Measurements from ENCODE around the gene SMYD5. TPM values are rescaled to one million over a fixed set of nuclear protein-coding genes. Genes with fewer than 3 reads are reported as not detected.

Gene SMYD5
- total RNA-seq, 4 donors from 2014 or later: 5.6 to 22.1 (median 17.6) TPM

- no peak for DNase-seq
- Histone ChIP-seq H3K9me3 (no peaks in the 10 kb centered on the region), H3K27ac (no peak overlapping the region), H3K36me3 (no peaks in the 10 kb centered on the region), H3K4me3 (no peak overlapping the region), H3K27me3 (peaks cover 0 to 17% (median 0%) of the 10 kb centered on the region in 4 donors), H3K4me1 (peaks cover 5 to 31% (median 24%) of the 10 kb centered on the region in 3 donors)
- intact Hi-C loops (cut with DNase I): no loop called here
- WGBS, 2 donors: 71 to 100% methylated on average over 1 of the region's 6 CpGs
- TF ChIP-seq POLR2A (IDR thresholded peaks at IDR 0.05) (no peak), CTCF (IDR thresholded peaks at IDR 0.05) (no peak)
Measured at GRCh38 chr2:73210696-73211095, 3.3 kb upstream of the SMYD5 start.

GRCh38 chr2:73212098-73212447 lies 2.0 kb upstream of the SMYD5 start:
- no peaks in the 10 kb centered on the region for H3K9me3 ChIP-seq
- no peak for DNase-seq
- peaks cover 0 to 4% (median 0%) of the 10 kb centered on the region in 4 donors for H3K27me3 ChIP-seq
- 67 to 71% methylated on average over 7 of the region's 7 CpGs for WGBS, 2 donors
- peaks cover 5 to 32% (median 24%) of the 10 kb centered on the region in 3 donors for H3K4me1 ChIP-seq
- H3K4me3 ChIP-seq: no peak overlapping the region
- no peaks in the 10 kb centered on the region for H3K36me3 ChIP-seq
- peak overlapping the region in 1 of 4 donors; percentile 17 for H3K27ac ChIP-seq
- TF ChIP-seq CTCF (IDR thresholded peaks at IDR 0.05) (no peak), POLR2A (IDR thresholded peaks at IDR 0.05) (no peak)
- intact Hi-C loops (cut with DNase I): no loop called here

- intact Hi-C loops (cut with DNase I): no loop called here
- no peaks in the 10 kb centered on the region for H3K9me3 ChIP-seq
- WGBS, 2 donors: 13 to 44% methylated on average over 9 to 14 of the region's 20 CpGs
- no peaks in the 10 kb centered on the region for H3K36me3 ChIP-seq
- TF ChIP-seq POLR2A (IDR thresholded peaks at IDR 0.05) (no peak), CTCF (IDR thresholded peaks at IDR 0.05) (peak; percentile 84 to 93 (median 86))
- peaks cover 5 to 32% (median 24%) of the 10 kb centered on the region in 3 donors for H3K4me1 ChIP-seq
- H3K4me3 ChIP-seq: no peak overlapping the region
- peak; percentile 9 for DNase-seq
- no peak overlapping the region for H3K27ac ChIP-seq
- no peaks in the 10 kb centered on the region for H3K27me3 ChIP-seq
Measured at GRCh38 chr2:73212448-73213176, 1.4 kb upstream of the SMYD5 start.

GRCh38 chr2:73215254-73215653 lies 1.2 kb downstream of the SMYD5 start:
- no peak for TF ChIP-seq POLR2A (IDR thresholded peaks at IDR 0.05)
- TF ChIP-seq CTCF (IDR thresholded peaks at IDR 0.05): no peak
- no peak for DNase-seq
- intact Hi-C loops (cut with DNase I): no loop called here
- Histone ChIP-seq H3K36me3 (peaks cover 0 to 21% (median 0%) of the 10 kb centered on the region in 3 donors), H3K4me3 (peak overlapping the region in 2 of 4 donors; percentile 88 to 91), H3K27ac (no peak overlapping the region), H3K9me3 (no peaks in the 10 kb centered on the region), H3K4me1 (peaks cover 5 to 32% (median 24%) of the 10 kb centered on the region in 3 donors), H3K27me3 (no peaks in the 10 kb centered on the region)
- WGBS, 2 donors: 73 to 74% methylated on average over 4 of the region's 4 CpGs

- intact Hi-C loops (cut with DNase I): no loop called here
- Histone ChIP-seq H3K27me3 (no peaks in the 10 kb centered on the region), H3K4me1 (peaks cover 5 to 30% (median 22%) of the 10 kb centered on the region in 3 donors), H3K27ac (no peak overlapping the region), H3K36me3 (peaks cover 0 to 40% (median 3%) of the 10 kb centered on the region in 3 donors), H3K9me3 (no peaks in the 10 kb centered on the region), H3K4me3 (no peak overlapping the region)
- TF ChIP-seq POLR2A (IDR thresholded peaks at IDR 0.05) (no peak), CTCF (IDR thresholded peaks at IDR 0.05) (no peak)
- DNase-seq: no peak
- WGBS, 2 donors: 89 to 91% methylated on average over 5 of the region's 5 CpGs
Measured at GRCh38 chr2:73217160-73217559, 3.1 kb downstream of the SMYD5 start.
